Measurements from ENCODE around the gene AQP10.

DNA sequence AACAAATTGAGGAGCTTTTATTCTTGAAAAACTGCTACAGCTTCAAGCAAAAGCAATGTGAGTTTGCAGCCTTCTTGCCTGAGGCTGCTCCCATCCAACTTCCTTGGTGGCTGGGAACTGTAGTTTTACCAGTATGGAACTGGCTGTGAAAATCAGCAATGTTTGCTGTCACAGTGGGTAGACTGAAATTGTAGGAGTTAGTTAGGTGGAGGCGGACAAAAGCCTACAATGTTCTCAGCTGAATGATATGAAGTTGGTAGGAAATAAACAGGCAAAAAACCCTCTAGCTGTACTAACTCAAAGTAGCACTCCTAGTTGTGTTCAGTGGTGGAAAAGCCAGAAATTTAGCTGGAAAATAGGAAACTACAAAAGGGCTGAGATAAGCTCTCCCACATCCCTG lies 30.0 kb upstream of the AQP10 start:
- TF ChIP-seq, protein P1, sequence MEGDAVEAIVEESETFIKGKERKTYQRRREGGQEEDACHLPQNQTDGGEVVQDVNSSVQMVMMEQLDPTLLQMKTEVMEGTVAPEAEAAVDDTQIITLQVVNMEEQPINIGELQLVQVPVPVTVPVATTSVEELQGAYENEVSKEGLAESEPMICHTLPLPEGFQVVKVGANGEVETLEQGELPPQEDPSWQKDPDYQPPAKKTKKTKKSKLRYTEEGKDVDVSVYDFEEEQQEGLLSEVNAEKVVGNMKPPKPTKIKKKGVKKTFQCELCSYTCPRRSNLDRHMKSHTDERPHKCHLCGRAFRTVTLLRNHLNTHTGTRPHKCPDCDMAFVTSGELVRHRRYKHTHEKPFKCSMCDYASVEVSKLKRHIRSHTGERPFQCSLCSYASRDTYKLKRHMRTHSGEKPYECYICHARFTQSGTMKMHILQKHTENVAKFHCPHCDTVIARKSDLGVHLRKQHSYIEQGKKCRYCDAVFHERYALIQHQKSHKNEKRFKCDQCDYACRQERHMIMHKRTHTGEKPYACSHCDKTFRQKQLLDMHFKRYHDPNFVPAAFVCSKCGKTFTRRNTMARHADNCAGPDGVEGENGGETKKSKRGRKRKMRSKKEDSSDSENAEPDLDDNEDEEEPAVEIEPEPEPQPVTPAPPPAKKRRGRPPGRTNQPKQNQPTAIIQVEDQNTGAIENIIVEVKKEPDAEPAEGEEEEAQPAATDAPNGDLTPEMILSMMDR (IDR thresholded peaks at IDR 0.05), result no peak
- no peak for TF ChIP-seq POLR2A (IDR thresholded peaks at IDR 0.05)

Measured in body of pancreas (tissue), 4 donors.